H1 (cell line): ENCODE measurements around the gene ATAD3A. TPM values are rescaled to one million over a fixed set of nuclear protein-coding genes. Genes with fewer than 3 reads are reported as not detected.

ENCODE experiments used
- CTCF ChIA-PET: fragments of 300-600 bp; sonication (Branson Sonifier 250); formaldehyde crosslinking; loops from one replicate; lab custom pipeline; 2021; ENCODE audit not compliant: partially characterized antibody; lab: Charles Lee
- POLR2A ChIA-PET: fragments of 300-600 bp; sonication (Branson Sonifier 250); formaldehyde crosslinking; loops from one replicate; lab custom pipeline; 2021; ENCODE audit warnings: inconsistent platforms; ENCODE audit not compliant: partially characterized antibody; lab: Charles Lee
- DNase-seq, 2 experiments: peaks; one replicate each; pipeline versions ENCODE4 v3.0.0 to v3.0.0-alpha.2; 2010 to 2022; ENCODE audit warnings: low spot score in 2 of 2, low read depth in 1 of 2, mixed read lengths in 1 of 2
- FAIRE-seq: peaks from 2 replicates; lab custom pipeline; 2011; peaks lifted over from hg19 to GRCh38; lab: Jason Lieb, UNC
- H2AFZ ChIP-seq: 2 replicates; pipeline ENCODE4 v1.8.1; 2012; ENCODE audit warnings: low read length, inconsistent platforms
- H2AK5ac ChIP-seq: 2 replicates; pipeline ENCODE4 v1.6.1; 2013; ENCODE audit warnings: low read depth, low read length
- H2BK120ac ChIP-seq: replicated peaks from 2 replicates; pipeline ENCODE3; 2013; ENCODE audit warnings: low read depth, low read length, inconsistent platforms
- H2BK12ac ChIP-seq: 2 replicates; pipeline ENCODE4 v1.6.1; 2013; ENCODE audit warnings: low read depth, low read length
- H2BK15ac ChIP-seq: 2 replicates; pipeline ENCODE4 v1.6.1; 2013; ENCODE audit warnings: low read length
- H2BK20ac ChIP-seq: 2 replicates; pipeline ENCODE4 v1.6.1; 2013; ENCODE audit warnings: low read length
- H2BK5ac ChIP-seq: 2 replicates; pipeline ENCODE4 v1.6.1; 2013; ENCODE audit warnings: low read depth, low read length
- H3K14ac ChIP-seq: 2 replicates; pipeline ENCODE4 v1.6.1; 2013; ENCODE audit warnings: inconsistent platforms; ENCODE audit not compliant: insufficient read length
- H3K18ac ChIP-seq: 2 replicates; pipeline ENCODE4 v1.6.1; 2013; ENCODE audit warnings: low read length; ENCODE audit errors: extremely low read depth
- H3K23ac ChIP-seq: 2 replicates; pipeline ENCODE4 v1.6.1; 2013; ENCODE audit warnings: inconsistent platforms; ENCODE audit not compliant: insufficient read length
- H3K23me2 ChIP-seq: 2 replicates; pipeline ENCODE4 v1.6.1; 2013; ENCODE audit warnings: low read depth, low read length
- H3K27ac ChIP-seq: 2 replicates; pipeline ENCODE4 v1.6.1; 2011; ENCODE audit warnings: low read depth, low read length, inconsistent platforms
- H3K27me3 ChIP-seq, 4 experiments: replicated peaks in 1 of 4; 1 replicate in 1 of 4; 2 replicates in 3 of 4; pipeline versions ENCODE4 v1.6.1 to v1.8.1; 2011 to 2013; ENCODE audit warnings: low read length in 3 of 4, mild to moderate bottlenecking in 3 of 4, inconsistent platforms in 2 of 4, mixed read lengths in 2 of 4, moderate library complexity in 1 of 4; ENCODE audit not compliant: control insufficient read depth in 3 of 4, insufficient read depth in 3 of 4; ENCODE audit errors: extremely low read depth in 1 of 4
- H3K36me3 ChIP-seq, 4 experiments: 2 replicates each; pipeline versions ENCODE4 v1.6.1 to v1.8.1; 2011 to 2013; ENCODE audit warnings: mild to moderate bottlenecking in 4 of 4, low read length in 3 of 4, moderate library complexity in 2 of 4, control low read depth in 1 of 4, inconsistent platforms in 1 of 4; ENCODE audit not compliant: insufficient read depth in 4 of 4, control insufficient read depth in 2 of 4
- H3K4ac ChIP-seq: replicated peaks from 2 replicates; pipeline ENCODE3; 2013; ENCODE audit warnings: low read length, low read depth, mixed read lengths, inconsistent platforms; ENCODE audit not compliant: insufficient read length
- H3K4me1 ChIP-seq, 4 experiments: replicated peaks in 1 of 4; 1 replicate in 1 of 4; 2 replicates in 3 of 4; pipeline versions ENCODE4 v1.6.1 to v1.8.1; 2011 to 2013; ENCODE audit warnings: low read length in 3 of 4, inconsistent platforms in 2 of 4, mixed read lengths in 1 of 4; ENCODE audit not compliant: insufficient read depth in 4 of 4, control insufficient read depth in 3 of 4
- H3K4me2 ChIP-seq, 2 experiments: 2 replicates each; pipeline versions ENCODE4 v1.6.1 to v1.8.1; 2011 to 2013; ENCODE audit warnings: low read depth in 2 of 2, low read length in 2 of 2, control low read depth in 1 of 2, inconsistent platforms in 1 of 2, mild to moderate bottlenecking in 1 of 2; ENCODE audit not compliant: insufficient read depth in 1 of 2
- H3K4me3 ChIP-seq, 4 experiments: fragments of 200-600, 300-600 bp in 1 of 4; sonication (generic), shearing (Covaris generic), sonication (Bioruptor Twin) in 1 of 4; 2 replicates each; pipeline versions ENCODE4 v1.5.1 to v1.8.1; 2011 to 2016; ENCODE audit warnings: low read length in 4 of 4, low read depth in 3 of 4, control low read depth in 2 of 4, inconsistent platforms in 2 of 4, mild to moderate bottlenecking in 2 of 4, mixed read lengths in 1 of 4, moderate library complexity in 1 of 4; ENCODE audit not compliant: insufficient read depth in 2 of 4; ENCODE audit errors: extremely low read depth in 1 of 4
- H3K56ac ChIP-seq: replicated peaks from 2 replicates; pipeline ENCODE3; 2013; ENCODE audit warnings: low read depth, mild to moderate bottlenecking, mixed read lengths, low read length, inconsistent platforms; ENCODE audit not compliant: insufficient read length
- H3K79me1 ChIP-seq: 2 replicates; pipeline ENCODE4 v1.6.1; 2013; ENCODE audit warnings: low read depth, low read length, control low read depth
- H3K79me2 ChIP-seq, 2 experiments: 2 replicates each; pipeline versions ENCODE4 v1.6.1 to v1.8.1; 2012 to 2013; ENCODE audit warnings: low read length in 2 of 2, mild to moderate bottlenecking in 2 of 2, inconsistent platforms in 1 of 2; ENCODE audit not compliant: insufficient read depth in 2 of 2, control insufficient read depth in 1 of 2
- H3K9ac ChIP-seq, 4 experiments: replicated peaks in 1 of 4; 1 replicate in 1 of 4; 2 replicates in 3 of 4; pipeline versions ENCODE4 v1.6.1 to v1.8.1; 2011 to 2013; ENCODE audit warnings: low read depth in 3 of 4, low read length in 3 of 4, control low read depth in 2 of 4, mild to moderate bottlenecking in 2 of 4, moderate library complexity in 2 of 4, inconsistent platforms in 1 of 4; ENCODE audit errors: extremely low read depth in 1 of 4
- H3K9me3 ChIP-seq, 2 experiments: 2 replicates each; pipeline versions ENCODE4 v1.6.1 to v1.8.1; 2012 to 2013; ENCODE audit warnings: mild to moderate bottlenecking in 2 of 2, moderate library complexity in 2 of 2, control low read depth in 1 of 2, inconsistent platforms in 1 of 2, low read depth in 1 of 2, low read length in 1 of 2, mixed read lengths in 1 of 2; ENCODE audit not compliant: insufficient read depth in 2 of 2
- H4K20me1 ChIP-seq, 2 experiments: replicated peaks in 1 of 2; 2 replicates each; pipeline versions ENCODE3 to v1.8.1; 2011 to 2013; ENCODE audit warnings: inconsistent platforms in 2 of 2, low read length in 2 of 2, mild to moderate bottlenecking in 1 of 2; ENCODE audit not compliant: insufficient read depth in 2 of 2, control insufficient read depth in 1 of 2
- H4K5ac ChIP-seq: 2 replicates; pipeline ENCODE4 v1.6.1; 2013; ENCODE audit warnings: low read length, low read depth, mixed read lengths, inconsistent platforms; ENCODE audit not compliant: insufficient read length
- H4K8ac ChIP-seq: 2 replicates; pipeline ENCODE4 v1.8.0; 2013; ENCODE audit warnings: mild to moderate bottlenecking, moderate library complexity, low read length, inconsistent platforms; ENCODE audit not compliant: insufficient read depth; ENCODE audit errors: extremely low read depth
- H4K91ac ChIP-seq: replicated peaks from 2 replicates; pipeline ENCODE3; 2013; ENCODE audit warnings: low read length, mixed read lengths, inconsistent platforms; ENCODE audit not compliant: insufficient read length
- CEBPB ChIP-seq: IDR thresholded peaks from 2 replicates; pipeline ENCODE4 v1.6.1; 2012; ENCODE audit warnings: low read depth, low read length
- CTBP2 ChIP-seq: IDR thresholded peaks from 2 replicates; pipeline ENCODE4 v1.7.0; 2011; ENCODE audit warnings: borderline replicate concordance, mild to moderate bottlenecking, moderate library complexity, mixed read lengths, low read length; ENCODE audit not compliant: insufficient read depth, insufficient read length
- POU5F1 ChIP-seq: IDR thresholded peaks from 2 replicates; pipeline ENCODE4 v1.6.1; 2011; ENCODE audit warnings: low read depth, mild to moderate bottlenecking, low read length, moderate library complexity
- SAP30 ChIP-seq: fragments of 300-600 bp; sonication (generic); IDR thresholded peaks from 2 replicates; pipeline ENCODE4 v1.7.1; 2012; ENCODE audit warnings: low read length, moderate library complexity, mild to moderate bottlenecking, inconsistent platforms; ENCODE audit not compliant: insufficient read depth, insufficient replicate concordance
- WGBS, 2 experiments: shearing (Covaris generic) in 1 of 2; methylation state at CpG; one replicate each; pipeline versions ENCODE4 v1.1.6 to v1.1.7; 2013 to 2015; ENCODE audit warnings: low lambda C conversion rate in 2 of 2, mixed read lengths in 2 of 2, inconsistent platforms in 1 of 2, low coverage in 1 of 2, missing lambda C conversion rate in 1 of 2; ENCODE audit not compliant: insufficient replicate concordance in 2 of 2, insufficient coverage in 1 of 2, insufficient read length in 1 of 2; ENCODE audit errors: extremely low coverage in 1 of 2, missing lambda C conversion rate in 1 of 2; 5-methylcytosine and 5-hydroxymethylcytosine counted together
- polyA plus RNA-seq, 7 experiments: library from polyadenylated mRNA; depleted of rRNA in 3 of 7; stranded (reverse) in 5 of 7; unstranded in 2 of 7; fragments of >200 nt in 5 of 7; fragments of 200-250 nt in 2 of 7; gene quantifications; 1 replicate in 5 of 7; 2 replicates in 1 of 7; 4 replicates in 1 of 7; pipeline versions ENCODE4 v1.2.1 to v1.2.3, GENCODE V29; 2011 to 2013; ENCODE audit warnings: missing spikeins in 2 of 7, mixed read lengths in 2 of 7
- total RNA-seq: library from RNA; stranded (reverse); fragmentation: NEBNext Ultra II Directional; extraction: Animal tissue kit (Norgen Biotek cat#: 25700); gene quantifications from 2 replicates; pipeline ENCODE4 v1.2.1, GENCODE V29; 2021
- TF ChIP-seq, protein P1 (sequence below): IDR thresholded peaks from 2 replicates; pipeline ENCODE4 v1.6.1; 2011; ENCODE audit warnings: low read length, improper control_type of control experiment

ATAD3A gene
- total and polyA plus RNA-seq, 2 of the 8 experiments (the other 6 are each of a cell fraction or from before 2014, with no cell fraction given), result 28.3 to 64.7 TPM

- H2BK120ac ChIP-seq, result no peak overlapping the region
- 96% methylated on average over 14 of the region's 14 CpGs; no CpG with 5 or more reads in 1 of the 2 experiments for WGBS, 2 experiments
- H3K27me3 ChIP-seq, result no peaks in the 10 kb centered on the region
- H3K4me3 ChIP-seq, result no peak overlapping the region
- POLR2A ChIA-PET, result interaction anchor here (0.6 to 1.5 kb wide), 4 partner anchors 8 to 98 kb away, joined by 3 to 5 read pairs (median 4); no protein-coding TSS in a partner anchor
- H2BK20ac ChIP-seq, result no peak overlapping the region
- H3K56ac ChIP-seq, result no peak overlapping the region
- no peaks in the 10 kb centered on the region; the same call in 1 of the 2 replicates for H3K23me2 ChIP-seq
- H4K91ac ChIP-seq, result no peak overlapping the region
- H4K8ac ChIP-seq, result peak overlapping the region; percentile 85; the same call in 1 of the 2 replicates
- no peak overlapping the region for H2BK5ac ChIP-seq
- no peaks in the 10 kb centered on the region for H3K79me2 ChIP-seq
- FAIRE-seq, result no peak
- H3K4me1 ChIP-seq, result no peaks in the 10 kb centered on the region; a peak in 1 of 7 replicates
- TF ChIP-seq, protein P1, sequence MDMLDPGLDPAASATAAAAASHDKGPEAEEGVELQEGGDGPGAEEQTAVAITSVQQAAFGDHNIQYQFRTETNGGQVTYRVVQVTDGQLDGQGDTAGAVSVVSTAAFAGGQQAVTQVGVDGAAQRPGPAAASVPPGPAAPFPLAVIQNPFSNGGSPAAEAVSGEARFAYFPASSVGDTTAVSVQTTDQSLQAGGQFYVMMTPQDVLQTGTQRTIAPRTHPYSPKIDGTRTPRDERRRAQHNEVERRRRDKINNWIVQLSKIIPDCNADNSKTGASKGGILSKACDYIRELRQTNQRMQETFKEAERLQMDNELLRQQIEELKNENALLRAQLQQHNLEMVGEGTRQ, result no peak
- TF ChIP-seq CEBPB (no peak), POU5F1 (no peak), SAP30 (no peak), CTBP2 (no peak)
- no peak overlapping the region for H3K4ac ChIP-seq
- no peak overlapping the region for H3K27ac ChIP-seq
- 0 out of 2 replicates have a peak, but pooled peaks cover 3% of the 10 kb centered on the region for H3K79me1 ChIP-seq
- no peak overlapping the region for H4K5ac ChIP-seq
- DNase-seq, result no peak
- H4K20me1 ChIP-seq, result peaks cover 0 to 9% of the 10 kb centered on the region in 2 experiments
- no peak overlapping the region for H3K23ac ChIP-seq
- no peak overlapping the region for H3K18ac ChIP-seq
- no peak overlapping the region for H3K14ac ChIP-seq
- H3K9me3 ChIP-seq, result no peaks in the 10 kb centered on the region
- no peak overlapping the region for H3K9ac ChIP-seq
- H2BK15ac ChIP-seq, result no peak overlapping the region
- no peak overlapping the region for H2BK12ac ChIP-seq
- H2AK5ac ChIP-seq, result no peak overlapping the region
- no peak overlapping the region for H3K4me2 ChIP-seq
- peaks cover 15 to 60% (median 34%) of the 10 kb centered on the region in 4 experiments for H3K36me3 ChIP-seq
- no peak overlapping the region for H2AFZ ChIP-seq
- CTCF ChIA-PET, result interaction anchor here (0.9 to 1.5 kb wide), 4 partner anchors 9 to 23 kb away, joined by 3 to 5 read pairs (median 4); no protein-coding TSS in a partner anchor
Observed at GRCh38 chr1:1482856-1483255, 29.1 kb upstream of the ATAD3A start.
